ENCODE measurements around the gene PDS5B. TPM values are rescaled to one million over a fixed set of nuclear protein-coding genes. Genes with fewer than 3 reads are reported as not detected.
"Not testable (repeated sequence)": the region's sequence is repeated elsewhere in the genome, so short reads cannot be mapped to it uniquely, and the experiment has no call there.

The PDS5B gene
- total RNA-seq, 1 donor from 2014 or later = 49.6 TPM

DNA sequence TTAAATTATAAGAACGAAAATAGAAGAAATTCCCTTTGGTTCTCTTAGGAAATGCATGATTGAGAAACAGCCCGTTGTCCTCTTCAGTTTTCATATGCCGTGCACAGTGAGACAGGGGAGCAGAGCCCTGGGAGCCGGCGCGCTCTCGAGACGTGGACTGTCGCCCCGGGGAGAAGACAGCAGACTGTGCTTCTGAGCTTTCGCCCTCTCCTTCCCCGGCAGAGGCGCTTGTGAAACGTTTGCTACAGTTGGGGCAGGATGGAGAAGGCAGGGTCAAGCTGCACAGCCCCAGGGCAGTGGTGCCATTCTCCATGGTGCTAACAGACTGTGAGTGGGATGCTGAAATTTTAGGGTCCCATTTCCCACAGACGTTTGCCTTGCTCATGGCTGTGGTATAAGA lies 237.8 kb downstream of the PDS5B start:
- TF ChIP-seq, protein P1, sequence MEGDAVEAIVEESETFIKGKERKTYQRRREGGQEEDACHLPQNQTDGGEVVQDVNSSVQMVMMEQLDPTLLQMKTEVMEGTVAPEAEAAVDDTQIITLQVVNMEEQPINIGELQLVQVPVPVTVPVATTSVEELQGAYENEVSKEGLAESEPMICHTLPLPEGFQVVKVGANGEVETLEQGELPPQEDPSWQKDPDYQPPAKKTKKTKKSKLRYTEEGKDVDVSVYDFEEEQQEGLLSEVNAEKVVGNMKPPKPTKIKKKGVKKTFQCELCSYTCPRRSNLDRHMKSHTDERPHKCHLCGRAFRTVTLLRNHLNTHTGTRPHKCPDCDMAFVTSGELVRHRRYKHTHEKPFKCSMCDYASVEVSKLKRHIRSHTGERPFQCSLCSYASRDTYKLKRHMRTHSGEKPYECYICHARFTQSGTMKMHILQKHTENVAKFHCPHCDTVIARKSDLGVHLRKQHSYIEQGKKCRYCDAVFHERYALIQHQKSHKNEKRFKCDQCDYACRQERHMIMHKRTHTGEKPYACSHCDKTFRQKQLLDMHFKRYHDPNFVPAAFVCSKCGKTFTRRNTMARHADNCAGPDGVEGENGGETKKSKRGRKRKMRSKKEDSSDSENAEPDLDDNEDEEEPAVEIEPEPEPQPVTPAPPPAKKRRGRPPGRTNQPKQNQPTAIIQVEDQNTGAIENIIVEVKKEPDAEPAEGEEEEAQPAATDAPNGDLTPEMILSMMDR (IDR thresholded peaks at IDR 0.05) = no peak
- ATAC-seq (no peak), DNase-seq (no peak)
- H3K9me3 ChIP-seq = no peaks in the 10 kb centered on the region
- H3K27ac ChIP-seq = no peak overlapping the region
- H3K36me3 ChIP-seq = no peaks in the 10 kb centered on the region
- intact Hi-C loops (cut with DNase I) = no loop called here
- no peaks in the 10 kb centered on the region for H3K27me3 ChIP-seq
- no peaks in the 10 kb centered on the region for H3K4me1 ChIP-seq
- H3K4me3 ChIP-seq = no peak overlapping the region

GRCh38 chr13:32824675-32825074 lies 238.4 kb downstream of the PDS5B start:
- Histone ChIP-seq H3K4me1 (no peaks in the 10 kb centered on the region), H3K27ac (no peak overlapping the region), H3K9me3 (no peaks in the 10 kb centered on the region), H3K27me3 (no peaks in the 10 kb centered on the region), H3K4me3 (no peak overlapping the region), H3K36me3 (no peaks in the 10 kb centered on the region)
- TF ChIP-seq, protein P1 (IDR thresholded peaks at IDR 0.05) = no peak
- intact Hi-C loops (cut with DNase I) = no loop called here
- ATAC-seq (no peak), DNase-seq (no peak)

GRCh38 chr13:32825481-32825880 lies 239.2 kb downstream of the PDS5B start:
- no peaks in the 10 kb centered on the region for H3K4me1 ChIP-seq
- TF ChIP-seq, protein P1 (IDR thresholded peaks at IDR 0.05) = no peak
- intact Hi-C loops (cut with DNase I) = no loop called here
- no peak for ATAC-seq
- H3K36me3 ChIP-seq = no peaks in the 10 kb centered on the region
- H3K27ac ChIP-seq = no peak overlapping the region
- H3K4me3 ChIP-seq = no peak overlapping the region
- no peak for DNase-seq
- H3K9me3 ChIP-seq = no peaks in the 10 kb centered on the region
- H3K27me3 ChIP-seq = no peaks in the 10 kb centered on the region

DNA sequence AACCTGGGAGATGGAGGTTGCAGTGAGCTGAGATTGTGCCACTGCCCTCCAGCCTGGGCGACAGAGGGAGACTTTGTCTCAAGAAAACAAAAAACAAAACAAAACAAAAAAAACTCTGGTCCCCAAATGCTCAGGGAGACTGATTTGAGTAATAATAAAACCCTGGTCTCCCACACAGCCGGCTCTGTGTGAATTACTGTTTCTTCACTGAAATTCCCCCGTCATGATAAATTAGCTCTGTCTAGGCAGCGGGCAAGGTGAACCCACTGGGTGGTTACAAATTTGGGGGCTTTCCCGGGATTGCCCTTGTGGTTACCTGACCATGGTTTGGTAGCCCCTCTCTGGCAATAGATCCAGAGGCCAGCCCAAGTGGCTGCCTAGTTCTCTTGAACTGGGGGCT lies 240.1 kb downstream of the PDS5B start:
- DNase-seq; ATAC-seq; H3K27me3 ChIP-seq; H3K4me1 ChIP-seq; H3K4me3 ChIP-seq; intact Hi-C loops (cut with DNase I); H3K9me3 ChIP-seq; H3K36me3 ChIP-seq; H3K27ac ChIP-seq: not testable (repeated sequence)

Other genes with a start within 250 kb of the PDS5B start
- gene N4BP2L1, start 158.3 kb upstream of the PDS5B start, total RNA-seq = 25.3 TPM
- 168 TPM for gene N4BP2L2, start 47.7 kb upstream of the PDS5B start, total RNA-seq

All from upper lobe of right lung (tissue), 1 donor.